ENCODE measurements around the gene FOXA3. TPM values are rescaled to one million over a fixed set of nuclear protein-coding genes. Genes with fewer than 3 reads are reported as not detected.
A peak's percentile ranks its signal among the peaks of the same experiment; 100 is the strongest.

Gene FOXA3
- total RNA-seq, 1 experiment from 2014 or later: 22.2 TPM

DNA sequence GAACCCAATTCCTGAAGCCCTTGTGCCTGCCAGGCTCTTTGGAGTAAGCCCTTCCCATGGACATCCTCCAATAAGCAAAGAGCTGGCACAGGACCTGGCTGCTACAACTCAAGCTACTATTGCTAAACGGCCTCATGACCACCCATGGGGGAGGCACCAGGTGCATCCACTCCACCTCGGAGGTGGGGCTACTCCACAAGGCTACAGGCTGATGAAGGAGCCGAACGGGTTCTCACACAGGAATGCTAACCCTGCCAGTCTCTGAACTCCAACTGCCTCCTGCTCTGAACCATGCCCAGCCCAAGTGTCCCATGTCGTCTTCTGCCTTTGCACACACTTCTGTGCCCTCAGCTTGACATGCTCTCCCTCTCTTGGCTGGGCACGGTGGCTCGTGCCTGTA, 11.1 kb upstream of the FOXA3 start:
- Histone ChIP-seq H4K91ac (ENCODE audit: insufficient read length, low read depth, low read length) (no peak overlapping the region), H3K23ac (ENCODE audit: insufficient read length, low read depth, low read length) (no peak overlapping the region), H4K5ac (ENCODE audit: insufficient read length, low read depth, low read length) (no peak overlapping the region), H3T11ph (ENCODE audit: low read length) (no peak overlapping the region), H3K27ac (ENCODE audit: insufficient read length, low read depth, low read length) (no peak overlapping the region), H3K14ac (ENCODE audit: insufficient read depth, low read length) (no peak overlapping the region), H3K27me3 (ENCODE audit: insufficient read depth, low read length) (no peaks in the 10 kb centered on the region), H2AFZ (ENCODE audit: low read length) (no peak overlapping the region), H2AK5ac (ENCODE audit: insufficient read length, low read length) (no peak overlapping the region), H3K79me1 (ENCODE audit: insufficient read depth, low read depth, low read length, poor library complexity, severe bottlenecking) (no peaks in the 10 kb centered on the region), H2BK120ac (ENCODE audit: low read depth, low read length, poor library complexity, severe bottlenecking) (no peak overlapping the region), H3K56ac (ENCODE audit: insufficient read length, low read depth, low read length) (no peak overlapping the region), H2BK12ac (ENCODE audit: insufficient read length, low read depth, low read length) (no peak overlapping the region), H3K79me2 (ENCODE audit: insufficient read depth, low read length) (peaks cover 3% of the 10 kb centered on the region; the same call in 1 of the 2 replicates), H3K9ac (ENCODE audit: extremely low read depth, insufficient read length, low read length) (no peak overlapping the region), H2BK5ac (ENCODE audit: insufficient read length, low read length) (no peak overlapping the region), H2BK15ac (ENCODE audit: low read depth, low read length) (no peak overlapping the region), H3K4ac (ENCODE audit: low read depth, low read length) (no peak overlapping the region), H3K4me2 (ENCODE audit: insufficient read depth, insufficient read length, low read length) (no peak overlapping the region), H2BK20ac (ENCODE audit: low read depth, low read length, poor library complexity, severe bottlenecking) (no peak overlapping the region), H3K23me2 (ENCODE audit: insufficient read length, low read depth, low read length, poor library complexity, severe bottlenecking) (no peaks in the 10 kb centered on the region), H4K20me1 (ENCODE audit: control insufficient read depth, insufficient read depth, insufficient read length) (no peaks in the 10 kb centered on the region), H3K18ac (ENCODE audit: insufficient read length, low read depth, low read length) (no peak overlapping the region), H3K4me1 (ENCODE audit: insufficient read depth, low read length) (no peaks in the 10 kb centered on the region), H4K8ac (replicated peaks; ENCODE audit: insufficient read length, low read depth, low read length) (no peak overlapping the region), H3K9me3 (ENCODE audit: control insufficient read depth, low read depth, low read length) (no peaks in the 10 kb centered on the region)
- Mint-ChIP-seq H3K27me3 (ENCODE audit: low read depth) (no peaks in the 10 kb centered on the region), H3K9me3 (no peaks in the 10 kb centered on the region), H3K4me3 (no peak overlapping the region; a peak in 1 of 5 replicates), H3K36me3 (ENCODE audit: insufficient read depth in 1 of 3, low read depth in 3 of 3) (peaks cover 37 to 73% (median 61%) of the 10 kb centered on the region in 3 experiments), H3K27ac (peak overlapping the region in 1 of 3 experiments; percentile 44; a peak in 2 of 7 replicates), H3K4me1 (no peaks in the 10 kb centered on the region)
- no peak for DNase-seq
- TF ChIP-seq, protein P1, sequence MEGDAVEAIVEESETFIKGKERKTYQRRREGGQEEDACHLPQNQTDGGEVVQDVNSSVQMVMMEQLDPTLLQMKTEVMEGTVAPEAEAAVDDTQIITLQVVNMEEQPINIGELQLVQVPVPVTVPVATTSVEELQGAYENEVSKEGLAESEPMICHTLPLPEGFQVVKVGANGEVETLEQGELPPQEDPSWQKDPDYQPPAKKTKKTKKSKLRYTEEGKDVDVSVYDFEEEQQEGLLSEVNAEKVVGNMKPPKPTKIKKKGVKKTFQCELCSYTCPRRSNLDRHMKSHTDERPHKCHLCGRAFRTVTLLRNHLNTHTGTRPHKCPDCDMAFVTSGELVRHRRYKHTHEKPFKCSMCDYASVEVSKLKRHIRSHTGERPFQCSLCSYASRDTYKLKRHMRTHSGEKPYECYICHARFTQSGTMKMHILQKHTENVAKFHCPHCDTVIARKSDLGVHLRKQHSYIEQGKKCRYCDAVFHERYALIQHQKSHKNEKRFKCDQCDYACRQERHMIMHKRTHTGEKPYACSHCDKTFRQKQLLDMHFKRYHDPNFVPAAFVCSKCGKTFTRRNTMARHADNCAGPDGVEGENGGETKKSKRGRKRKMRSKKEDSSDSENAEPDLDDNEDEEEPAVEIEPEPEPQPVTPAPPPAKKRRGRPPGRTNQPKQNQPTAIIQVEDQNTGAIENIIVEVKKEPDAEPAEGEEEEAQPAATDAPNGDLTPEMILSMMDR (conservative IDR thresholded peaks at IDR 0.05): no peak
- no CpG with 5 or more reads among the region's 7 CpGs for WGBS (ENCODE audit: extremely low coverage, insufficient read length, low lambda C conversion rate)
